Neutrophil (primary cell): ENCODE data around the gene CNGA2.

ENCODE experiments used
- H3K27ac ChIP-seq: fragments of 200-600 bp; sonication (generic); 2 replicates; pipeline ENCODE4 v1.5.1; 2016; ENCODE audit warnings: mild to moderate bottlenecking, moderate library complexity
- H3K27me3 ChIP-seq: fragments of 200-600 bp; sonication (generic); 2 replicates; pipeline ENCODE4 v1.6.0; 2016; ENCODE audit warnings: mild to moderate bottlenecking
- H3K36me3 ChIP-seq: fragments of 200-600 bp; sonication (generic); 2 replicates; pipeline ENCODE4 v1.5.1; 2017
- H3K4me1 ChIP-seq, 2 experiments: fragments of 200-600 bp in 1 of 2; sonication (generic) in 1 of 2; 1 replicate in 1 of 2; 2 replicates in 1 of 2; pipeline versions ENCODE4 v1.5.1 to v1.6.1; 2013 to 2016; ENCODE audit warnings: low read depth in 1 of 2, low read length in 1 of 2, mild to moderate bottlenecking in 1 of 2, moderate library complexity in 1 of 2; ENCODE audit not compliant: control insufficient read depth in 1 of 2, insufficient read depth in 1 of 2
- H3K4me3 ChIP-seq, 2 experiments: fragments of 200-600 bp in 1 of 2; sonication (generic) in 1 of 2; 1 replicate in 1 of 2; 2 replicates in 1 of 2; pipeline ENCODE4 v1.5.1; 2013 to 2016; ENCODE audit warnings: low read depth in 1 of 2, low read length in 1 of 2, mild to moderate bottlenecking in 1 of 2, moderate library complexity in 1 of 2
- H3K9me3 ChIP-seq: fragments of 200-600 bp; sonication (generic); 2 replicates; pipeline ENCODE4 v1.5.1; 2016
- CTCF ChIP-seq: fragments of 200-600 bp; sonication (generic); IDR thresholded peaks from 2 replicates; pipeline ENCODE4 v1.5.1; 2016; ENCODE audit warnings: antibody characterized with exemption

CNGA2 gene

GRCh38 chrX:151734446-151734845 is at the start of gene CNGA2:
Gene CNGA2, plus strand, starts transcription at chrX:151734746. Its CDS starts 3,738 bp downstream, at chrX:151738484.
- Histone ChIP-seq H3K9me3 (no peaks in the 10 kb centered on the region), H3K4me1 (no peaks in the 10 kb centered on the region), H3K27ac (no peak within 1 kb of the TSS), H3K36me3 (no peaks in the 10 kb centered on the region), H3K27me3 (no peaks in the 10 kb centered on the region), H3K4me3 (no peak within 1 kb of the TSS)
- TF ChIP-seq CTCF, result no peak

GRCh38 chrX:151687635-151688034 is 46.9 kb upstream of the CNGA2 start:
- Histone ChIP-seq H3K9me3 (no peaks in the 10 kb centered on the region), H3K27ac (no peak overlapping the region), H3K36me3 (no peaks in the 10 kb centered on the region), H3K4me3 (no peak overlapping the region), H3K27me3 (no peaks in the 10 kb centered on the region), H3K4me1 (no peaks in the 10 kb centered on the region)
- no peak for TF ChIP-seq CTCF

- H3K27me3 ChIP-seq, result peaks cover 5% of the 10 kb centered on the region
- H3K4me3 ChIP-seq, result no peak overlapping the region
- H3K9me3 ChIP-seq, result no peaks in the 10 kb centered on the region
- no peaks in the 10 kb centered on the region for H3K36me3 ChIP-seq
- H3K27ac ChIP-seq, result no peak overlapping the region
- TF ChIP-seq CTCF, result no peak
- no peaks in the 10 kb centered on the region for H3K4me1 ChIP-seq
Observed at GRCh38 chrX:151688695-151689094, 45.9 kb upstream of the CNGA2 start.

- H3K27me3 ChIP-seq, result peaks cover 32% of the 10 kb centered on the region
- no peak overlapping the region for H3K27ac ChIP-seq
- no peaks in the 10 kb centered on the region for H3K36me3 ChIP-seq
- TF ChIP-seq CTCF, result no peak
- H3K9me3 ChIP-seq, result no peaks in the 10 kb centered on the region
- H3K4me3 ChIP-seq, result no peak overlapping the region
- H3K4me1 ChIP-seq, result no peaks in the 10 kb centered on the region
Observed at GRCh38 chrX:151692825-151693224, 41.7 kb upstream of the CNGA2 start.

- no peak overlapping the region for H3K4me3 ChIP-seq
- no peaks in the 10 kb centered on the region for H3K36me3 ChIP-seq
- H3K27me3 ChIP-seq, result peaks cover 32% of the 10 kb centered on the region
- no peaks in the 10 kb centered on the region for H3K4me1 ChIP-seq
- no peaks in the 10 kb centered on the region for H3K9me3 ChIP-seq
- H3K27ac ChIP-seq, result no peak overlapping the region
- TF ChIP-seq CTCF, result no peak
Observed at GRCh38 chrX:151694121-151694520, 40.4 kb upstream of the CNGA2 start.
